Spleen (tissue), 11 donors: ENCODE results near the gene FARP1. TPM values are rescaled to one million over a fixed set of nuclear protein-coding genes. Genes with fewer than 3 reads are reported as not detected.

Source experiments
- DNase-seq: peaks from one replicate; pipeline ENCODE4 v3.0.0-alpha.2; 2020
- H3K27ac ChIP-seq, 8 donors: fragments of 200-600 bp; sonication (generic) in 7 of 8; 1 replicate in 4 of 8; 2 replicates in 4 of 8; pipeline versions ENCODE4 v1.5.0 to v1.8.0; 2016 to 2021; ENCODE audit warnings: inconsistent platforms in 4 of 8, mild to moderate bottlenecking in 4 of 8, moderate library complexity in 1 of 8
- H3K27me3 ChIP-seq, 7 donors: fragments of 200-600 bp; sonication (generic) in 6 of 7; replicated peaks in 1 of 7; 1 replicate in 4 of 7; 2 replicates in 3 of 7; pipeline versions ENCODE4 v1.5.0 to v1.8.0; 2016 to 2021; ENCODE audit warnings: inconsistent platforms in 3 of 7, mild to moderate bottlenecking in 1 of 7
- H3K36me3 ChIP-seq, 6 donors: fragments of 200-600 bp; sonication (generic) in 5 of 6; 1 replicate in 4 of 6; 2 replicates in 2 of 6; pipeline versions ENCODE4 v1.5.0 to v1.8.0; 2016 to 2021; ENCODE audit warnings: inconsistent platforms in 2 of 6
- H3K4me1 ChIP-seq, 6 donors: fragments of 200-600 bp; sonication (generic) in 5 of 6; 1 replicate in 3 of 6; 2 replicates in 3 of 6; pipeline versions ENCODE4 v1.5.0 to v1.8.0; 2016 to 2021; ENCODE audit warnings: inconsistent platforms in 3 of 6
- H3K4me3 ChIP-seq, 8 donors: fragments of 200-600 bp; sonication (generic) in 7 of 8; 1 replicate in 4 of 8; 2 replicates in 4 of 8; pipeline versions ENCODE4 v1.5.0 to v1.8.0; 2016 to 2021; ENCODE audit warnings: inconsistent platforms in 4 of 8, mild to moderate bottlenecking in 4 of 8, moderate library complexity in 2 of 8
- H3K9me3 ChIP-seq, 8 donors: fragments of 200-600 bp; sonication (generic) in 7 of 8; 1 replicate in 4 of 8; 2 replicates in 4 of 8; pipeline versions ENCODE4 v1.5.0 to v1.8.0; 2016 to 2021; ENCODE audit warnings: inconsistent platforms in 4 of 8
- POLR2A ChIP-seq, 3 donors: fragments of 450-650 bp; IDR thresholded peaks; one replicate each; pipeline ENCODE4 v1.5.1; 2017; ENCODE audit warnings: antibody characterized with exemption in 3 of 3, mild to moderate bottlenecking in 1 of 3
- POLR2AphosphoS5 ChIP-seq, 3 donors: sonication (generic); formaldehyde crosslinking; IDR thresholded peaks; one replicate each; pipeline ENCODE4 v1.5.1; 2017; ENCODE audit warnings: antibody characterized with exemption in 3 of 3
- WGBS, 5 donors: extraction: QIAGEN DNeasy Blood & Tissue Kit in 3 of 5; methylation state at CpG; one replicate each; pipeline versions ENCODE4 v1.1.5 to v1.1.7; 2013 to 2018; 5-methylcytosine and 5-hydroxymethylcytosine counted together
- intact Hi-C: fragments of 100-400 bp; cut with DNase I; formaldehyde crosslinking; loops from one replicate; pipeline ENCODE4 v1.15.0; 2023; ENCODE audit warnings: low total_unique reads
- polyA plus RNA-seq, 3 donors: library from polyadenylated mRNA; stranded (reverse); fragments of 200-250 nt; gene quantifications; one replicate each; pipeline ENCODE4 v1.2.1, GENCODE V29; 2013
- total RNA-seq, 7 donors: library from RNA; depleted of rRNA in 3 of 7; stranded (reverse); fragments of >200 nt in 3 of 7; fragmentation: NEBNext Ultra II Directional in 4 of 7; extraction: Animal tissue kit (Norgen Biotek cat#: 25700) in 4 of 7; gene quantifications; one replicate each; pipeline versions ENCODE4 v1.1.0 to v1.2.1, GENCODE V29; 2016 to 2021
- TF ChIP-seq, protein P1 (sequence below), 11 experiments: fragments of 200-600 bp in 7 of 11; fragments of 450-650 bp in 4 of 11; sonication (generic) in 4 of 11; IDR thresholded peaks in 8 of 11; conservative IDR thresholded peaks in 3 of 11; 1 replicate in 7 of 11; 2 replicates in 4 of 11; pipeline versions ENCODE4 v1.4.0 to v1.8.0; 2016 to 2021; ENCODE audit warnings: antibody characterized with exemption in 11 of 11, inconsistent platforms in 4 of 11, mild to moderate bottlenecking in 1 of 11
- donor health status: healthy with polysubstance abuse.
- donor health status: DM: no; HTN: no; CAD: no; lungs with moderate emphysema.
- donor health status: DM: no; HTN: no; CAD: no.
- donor health status: Bipolar disorder and iron deficiency.
- donor health status: healthy.
- donor health status: DM: no; HTN: no; CAD: no.
- donor health status: DM: yes; HTN: yes; CAD: no.

Gene FARP1
- total and polyA plus RNA-seq, 10 donors: 3.7 to 60.9 (median 33.0) TPM

- H3K27me3 ChIP-seq: no peaks in the 10 kb centered on the region
- no peak overlapping the region for H3K27ac ChIP-seq
- TF ChIP-seq, protein P1, sequence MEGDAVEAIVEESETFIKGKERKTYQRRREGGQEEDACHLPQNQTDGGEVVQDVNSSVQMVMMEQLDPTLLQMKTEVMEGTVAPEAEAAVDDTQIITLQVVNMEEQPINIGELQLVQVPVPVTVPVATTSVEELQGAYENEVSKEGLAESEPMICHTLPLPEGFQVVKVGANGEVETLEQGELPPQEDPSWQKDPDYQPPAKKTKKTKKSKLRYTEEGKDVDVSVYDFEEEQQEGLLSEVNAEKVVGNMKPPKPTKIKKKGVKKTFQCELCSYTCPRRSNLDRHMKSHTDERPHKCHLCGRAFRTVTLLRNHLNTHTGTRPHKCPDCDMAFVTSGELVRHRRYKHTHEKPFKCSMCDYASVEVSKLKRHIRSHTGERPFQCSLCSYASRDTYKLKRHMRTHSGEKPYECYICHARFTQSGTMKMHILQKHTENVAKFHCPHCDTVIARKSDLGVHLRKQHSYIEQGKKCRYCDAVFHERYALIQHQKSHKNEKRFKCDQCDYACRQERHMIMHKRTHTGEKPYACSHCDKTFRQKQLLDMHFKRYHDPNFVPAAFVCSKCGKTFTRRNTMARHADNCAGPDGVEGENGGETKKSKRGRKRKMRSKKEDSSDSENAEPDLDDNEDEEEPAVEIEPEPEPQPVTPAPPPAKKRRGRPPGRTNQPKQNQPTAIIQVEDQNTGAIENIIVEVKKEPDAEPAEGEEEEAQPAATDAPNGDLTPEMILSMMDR (IDR thresholded peaks at IDR 0.05 in 8 of 11, conservative IDR thresholded peaks at IDR 0.05 in 3 of 11): no peak
- no peak for TF ChIP-seq POLR2AphosphoS5 (IDR thresholded peaks at IDR 0.05)
- TF ChIP-seq POLR2A (IDR thresholded peaks at IDR 0.05): no peak
- intact Hi-C loops: no loop called here
- WGBS, 5 donors: 78 to 90% (median 82%) methylated on average over 7 of the region's 7 CpGs
- no peaks in the 10 kb centered on the region for H3K4me1 ChIP-seq
- no peaks in the 10 kb centered on the region for H3K36me3 ChIP-seq
- DNase-seq: no peak
- peaks cover 0 to 5% (median 0%) of the 10 kb centered on the region in 8 donors for H3K9me3 ChIP-seq
- H3K4me3 ChIP-seq: no peak overlapping the region
Observed at GRCh38 chr13:98109226-98109853, 33.6 kb upstream of the FARP1 start.

DNA sequence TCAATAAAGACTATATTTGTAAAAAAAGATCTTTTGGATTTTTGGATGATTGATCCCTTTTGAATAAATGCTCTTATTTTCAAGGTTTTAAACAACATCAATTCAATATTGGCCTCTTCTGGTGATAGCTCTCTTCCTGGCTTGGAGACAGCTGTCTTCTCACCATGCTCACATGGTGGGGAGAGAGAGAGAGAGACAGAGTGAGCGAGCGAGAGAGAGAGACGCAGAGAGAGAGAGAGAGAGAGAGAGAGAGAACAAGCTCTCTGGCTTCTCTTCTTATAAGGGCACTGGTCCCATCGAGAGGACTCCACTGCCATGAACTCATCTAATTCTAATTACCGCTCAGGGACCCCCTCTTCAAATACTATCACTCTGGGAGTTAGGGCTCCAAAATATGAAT, 32.1 kb upstream of the FARP1 start:
- intact Hi-C loops: no loop called here
- H3K4me1 ChIP-seq: no peaks in the 10 kb centered on the region
- H3K9me3 ChIP-seq: peaks cover 0 to 5% (median 0%) of the 10 kb centered on the region in 8 donors
- H3K4me3 ChIP-seq: no peak overlapping the region
- no peaks in the 10 kb centered on the region for H3K27me3 ChIP-seq
- no peak for TF ChIP-seq POLR2AphosphoS5 (IDR thresholded peaks at IDR 0.05)
- TF ChIP-seq POLR2A (IDR thresholded peaks at IDR 0.05): no peak
- TF ChIP-seq, protein P1 (IDR thresholded peaks at IDR 0.05 in 8 of 11, conservative IDR thresholded peaks at IDR 0.05 in 3 of 11): no peak
- no peaks in the 10 kb centered on the region for H3K36me3 ChIP-seq
- no peak for DNase-seq
- 86 to 96% (median 90%) methylated on average over 5 of the region's 5 CpGs for WGBS, 5 donors
- no peak overlapping the region for H3K27ac ChIP-seq

DNA sequence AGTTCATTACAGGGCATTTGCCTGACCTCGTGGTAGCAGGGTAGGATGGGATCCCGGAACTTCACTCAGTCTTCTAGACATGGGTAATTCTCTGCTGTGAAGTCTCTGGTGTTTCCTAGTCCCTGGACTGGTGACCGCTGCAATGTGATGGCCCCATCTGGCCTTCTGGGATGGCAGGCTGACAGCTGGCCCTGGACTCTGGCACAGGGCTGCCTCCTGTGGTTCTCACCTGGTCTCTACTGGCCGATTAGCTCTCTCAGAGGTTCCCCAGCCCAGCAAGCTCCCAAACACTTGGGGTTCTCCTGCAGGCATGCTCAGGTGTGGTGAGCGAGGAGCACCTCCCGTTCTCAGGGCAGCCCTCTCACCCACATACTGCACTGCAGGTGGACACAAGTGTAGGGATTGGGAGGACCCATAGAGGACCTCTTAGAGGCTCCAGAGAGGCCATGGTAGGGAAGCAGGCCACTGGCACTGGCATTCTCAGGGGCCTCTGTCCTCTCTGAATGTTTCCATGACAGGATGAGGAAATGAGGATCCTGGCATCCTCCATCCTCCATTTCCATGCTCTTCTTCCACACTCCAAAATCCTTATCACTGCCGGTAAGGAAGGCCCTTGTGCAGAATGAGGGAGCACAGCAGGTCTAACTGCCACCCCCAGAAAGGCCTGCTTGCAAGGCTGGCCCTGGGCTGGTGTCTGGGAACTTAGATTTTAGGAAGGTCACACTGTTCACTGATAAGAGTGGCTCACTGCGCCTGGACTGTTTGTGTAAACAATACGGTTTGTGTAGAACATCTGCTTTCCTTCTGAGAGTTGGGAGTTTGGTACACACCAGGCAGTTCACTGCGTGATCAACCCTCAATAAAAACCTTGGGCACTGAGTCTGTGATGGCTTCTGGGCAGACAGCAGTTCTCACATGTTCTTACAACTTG, 31.5 kb upstream of the FARP1 start:
- TF ChIP-seq POLR2A (IDR thresholded peaks at IDR 0.05): no peak
- TF ChIP-seq POLR2AphosphoS5 (IDR thresholded peaks at IDR 0.05): no peak
- intact Hi-C loops: no loop called here
- peaks cover 0 to 5% (median 0%) of the 10 kb centered on the region in 8 donors for H3K9me3 ChIP-seq
- no peak for DNase-seq
- H3K36me3 ChIP-seq: no peaks in the 10 kb centered on the region
- no peak overlapping the region for H3K4me3 ChIP-seq
- no peaks in the 10 kb centered on the region for H3K4me1 ChIP-seq
- no peaks in the 10 kb centered on the region for H3K27me3 ChIP-seq
- WGBS, 5 donors: 84 to 91% (median 89%) methylated on average over 8 to 10 of the region's 10 CpGs
- no peak overlapping the region for H3K27ac ChIP-seq

- Histone ChIP-seq H3K4me1 (no peaks in the 10 kb centered on the region), H3K27ac (no peak overlapping the region), H3K4me3 (no peak overlapping the region), H3K27me3 (no peaks in the 10 kb centered on the region), H3K9me3 (no peaks in the 10 kb centered on the region), H3K36me3 (no peaks in the 10 kb centered on the region)
- intact Hi-C loops: no loop called here
- 82 to 96% (median 91%) methylated on average over 3 of the region's 3 CpGs for WGBS, 5 donors
- TF ChIP-seq, protein P1 (IDR thresholded peaks at IDR 0.05 in 8 of 11, conservative IDR thresholded peaks at IDR 0.05 in 3 of 11): no peak
- TF ChIP-seq POLR2AphosphoS5 (IDR thresholded peaks at IDR 0.05) (no peak), POLR2A (IDR thresholded peaks at IDR 0.05) (no peak)
- DNase-seq: no peak
Observed at GRCh38 chr13:98112456-98112855, 30.4 kb upstream of the FARP1 start.
